IMR-90 (cell line): Measurements from ENCODE around the gene ZNF407. TPM values are rescaled to one million over a fixed set of nuclear protein-coding genes. Genes with fewer than 3 reads are reported as not detected.

Experiments
- ATAC-seq: fragments of 200-7000 bp; cut with Tn5 transposase; 2 replicates; pipeline ENCODE4 v1.9.1; 2020; ENCODE audit warnings: low read depth, mild to moderate bottlenecking, moderate library complexity
- BruUV-seq: library from RNA; stranded (reverse); fragments of 400-500 nt; replicated peaks from 2 replicates; lab custom pipeline; 2021; lab: Mats Ljungman, UMichigan
- CTCF ChIA-PET: fragments of 300-600 bp; formaldehyde crosslinking; extraction: SDS; loops from one replicate; lab custom pipeline; 2021; ENCODE audit warnings: antibody characterized with exemption; lab: Yijun Ruan, JAX
- POLR2A ChIA-PET: fragments of 300-600 bp; sonication (Branson Sonifier 250); formaldehyde crosslinking; loops from one replicate; lab custom pipeline; 2022; ENCODE audit warnings: antibody characterized with exemption; ENCODE audit not compliant: unreplicated experiment; lab: Charles Lee
- DNase-seq: peaks from one replicate; pipeline ENCODE4 v3.0.0; 2013
- H2AFZ ChIP-seq: replicated peaks from 2 replicates; pipeline ENCODE3; 2013; ENCODE audit warnings: low read length, mild to moderate bottlenecking; ENCODE audit not compliant: poor library complexity
- H2AK5ac ChIP-seq: 2 replicates; pipeline ENCODE4 v1.6.1; 2013; ENCODE audit warnings: low read depth, low read length, inconsistent platforms
- H2AK9ac ChIP-seq: replicated peaks from 2 replicates; pipeline ENCODE3; 2013; ENCODE audit warnings: mild to moderate bottlenecking, low read depth, low read length, moderate library complexity; ENCODE audit not compliant: poor library complexity
- H2BK120ac ChIP-seq: 2 replicates; pipeline ENCODE4 v1.6.1; 2013; ENCODE audit warnings: low read depth, low read length, inconsistent platforms
- H2BK15ac ChIP-seq: 3 replicates; pipeline ENCODE4 v1.6.1; 2013; ENCODE audit warnings: low read depth, low read length, inconsistent platforms
- H2BK20ac ChIP-seq: 2 replicates; pipeline ENCODE4 v1.6.1; 2013; ENCODE audit warnings: low read depth, mild to moderate bottlenecking, inconsistent platforms, low read length, moderate library complexity
- H2BK5ac ChIP-seq: 2 replicates; pipeline ENCODE4 v1.6.1; 2013; ENCODE audit warnings: mild to moderate bottlenecking, low read depth, low read length, inconsistent platforms; ENCODE audit not compliant: poor library complexity, severe bottlenecking
- H3K14ac ChIP-seq: replicated peaks from 2 replicates; pipeline ENCODE4 v1.6.1; 2013; ENCODE audit warnings: low read depth, low read length, inconsistent platforms
- H3K18ac ChIP-seq: 2 replicates; pipeline ENCODE4 v1.6.1; 2013; ENCODE audit warnings: low read depth, low read length, control low read depth
- H3K23ac ChIP-seq: 2 replicates; pipeline ENCODE4 v1.6.1; 2013; ENCODE audit warnings: low read depth, low read length, inconsistent platforms
- H3K27ac ChIP-seq: 2 replicates; pipeline ENCODE4 v1.5.1; 2013; ENCODE audit warnings: mild to moderate bottlenecking, control low read depth, low read length; ENCODE audit not compliant: insufficient read depth
- H3K27me3 ChIP-seq: 2 replicates; pipeline ENCODE4 v1.6.1; 2013; ENCODE audit warnings: low read length; ENCODE audit not compliant: control insufficient read depth, insufficient read depth
- H3K36me3 ChIP-seq: 2 replicates; pipeline ENCODE4 v1.6.1; 2013; ENCODE audit warnings: low read length, mixed read lengths; ENCODE audit not compliant: control insufficient read depth, insufficient read depth
- H3K4ac ChIP-seq: 2 replicates; pipeline ENCODE4 v1.6.1; 2013; ENCODE audit warnings: low read depth, low read length, inconsistent platforms
- H3K4me1 ChIP-seq: 2 replicates; pipeline ENCODE4 v1.6.1; 2013; ENCODE audit warnings: low read length, mixed read lengths; ENCODE audit not compliant: control insufficient read depth, insufficient read depth
- H3K4me2 ChIP-seq: 2 replicates; pipeline ENCODE4 v1.6.1; 2013; ENCODE audit warnings: low read depth, mild to moderate bottlenecking, control low read depth, low read length, moderate library complexity
- H3K4me3 ChIP-seq: 2 replicates; pipeline ENCODE4 v1.5.1; 2013; ENCODE audit warnings: low read depth, mild to moderate bottlenecking, control low read depth, low read length, moderate library complexity; ENCODE audit not compliant: insufficient read depth
- H3K56ac ChIP-seq: 2 replicates; pipeline ENCODE4 v1.6.1; 2013; ENCODE audit warnings: low read length, inconsistent platforms; ENCODE audit not compliant: insufficient read depth; ENCODE audit errors: extremely low read depth
- H3K79me1 ChIP-seq, 2 experiments: 2 replicates each; pipeline ENCODE4 v1.6.1; 2013; ENCODE audit warnings: low read length in 2 of 2, inconsistent platforms in 1 of 2, low read depth in 1 of 2
- H3K9ac ChIP-seq: 2 replicates; pipeline ENCODE4 v1.6.1; 2013; ENCODE audit warnings: low read depth, low read length, control low read depth
- H3K9me1 ChIP-seq: 2 replicates; pipeline ENCODE4 v1.6.1; 2013; ENCODE audit warnings: low read length, inconsistent platforms; ENCODE audit not compliant: insufficient read depth
- H3K9me3 ChIP-seq: 2 replicates; pipeline ENCODE4 v1.6.1; 2013; ENCODE audit warnings: low read length; ENCODE audit not compliant: control insufficient read depth, insufficient read depth
- H4K20me1 ChIP-seq: 2 replicates; pipeline ENCODE4 v1.6.1; 2013; ENCODE audit warnings: low read length, inconsistent platforms; ENCODE audit not compliant: insufficient read depth
- H4K5ac ChIP-seq: 2 replicates; pipeline ENCODE4 v1.6.1; 2013; ENCODE audit warnings: mild to moderate bottlenecking, low read depth, low read length, control low read depth
- H4K8ac ChIP-seq, 2 experiments: 2 replicates each; pipeline ENCODE4 v1.6.1; 2013; ENCODE audit warnings: low read depth in 2 of 2, low read length in 2 of 2, control low read depth in 1 of 2, inconsistent platforms in 1 of 2
- H4K91ac ChIP-seq: 2 replicates; pipeline ENCODE4 v1.6.1; 2013; ENCODE audit warnings: low read depth, low read length, inconsistent platforms; ENCODE audit not compliant: insufficient read depth
- BHLHE40 ChIP-seq: fragments of 150-350 bp; IDR thresholded peaks from 2 replicates; pipeline ENCODE4 v1.6.1; 2016; ENCODE audit warnings: mild to moderate bottlenecking, low read depth, low read length
- CEBPB ChIP-seq: IDR thresholded peaks from 2 replicates; pipeline ENCODE4 v1.6.1; 2012; ENCODE audit warnings: low read depth, low read length, improper control_type of control experiment
- CHD1 ChIP-seq: IDR thresholded peaks from 2 replicates; pipeline ENCODE4 v1.6.1; 2012; ENCODE audit warnings: low read depth, low read length, improper control_type of control experiment
- ELK1 ChIP-seq: fragments of 150-350 bp; IDR thresholded peaks from 2 replicates; pipeline ENCODE4 v1.6.1; 2016; ENCODE audit warnings: low read depth, mild to moderate bottlenecking, low read length, moderate library complexity, borderline replicate concordance
- FOS ChIP-seq: fragments of 150-350 bp; IDR thresholded peaks from 2 replicates; pipeline ENCODE4 v1.6.1; 2016; ENCODE audit warnings: low read depth, low read length
- MAFK ChIP-seq: IDR thresholded peaks from 2 replicates; pipeline ENCODE4 v1.6.1; 2012; ENCODE audit warnings: low read depth, low read length, improper control_type of control experiment
- MAZ ChIP-seq: IDR thresholded peaks from 2 replicates; pipeline ENCODE4 v1.6.1; 2012; ENCODE audit warnings: low read depth, mild to moderate bottlenecking, low read length, improper control_type of control experiment, moderate library complexity, borderline replicate concordance
- MXI1 ChIP-seq: IDR thresholded peaks from 2 replicates; pipeline ENCODE4 v1.6.1; 2012; ENCODE audit warnings: low read depth, mild to moderate bottlenecking, low read length, moderate library complexity, borderline replicate concordance
- NFE2L2 ChIP-seq: fragments of 150-350 bp; IDR thresholded peaks from 2 replicates; pipeline ENCODE4 v1.6.1; 2016; ENCODE audit warnings: low read depth, mild to moderate bottlenecking, low read length
- POLR2A ChIP-seq: IDR thresholded peaks from 2 replicates; pipeline ENCODE4 v1.6.1; 2012; ENCODE audit warnings: mild to moderate bottlenecking, low read depth, low read length
- RAD21 ChIP-seq: IDR thresholded peaks from 2 replicates; pipeline ENCODE4 v1.6.1; 2012; ENCODE audit warnings: low read length, improper control_type of control experiment
- RCOR1 ChIP-seq: IDR thresholded peaks from 2 replicates; pipeline ENCODE4 v1.6.1; 2012; ENCODE audit warnings: mild to moderate bottlenecking, low read length, improper control_type of control experiment; ENCODE audit not compliant: insufficient replicate concordance
- RFX5 ChIP-seq: IDR thresholded peaks from 2 replicates; pipeline ENCODE4 v1.8.0; 2012; ENCODE audit warnings: low read depth, mild to moderate bottlenecking, low read length, moderate library complexity
- SMC3 ChIP-seq: fragments of 150-350 bp; IDR thresholded peaks from 2 replicates; pipeline ENCODE4 v1.6.1; 2016; ENCODE audit warnings: low read depth, mild to moderate bottlenecking, antibody characterized with exemption, low read length, moderate library complexity
- WGBS, 2 experiments: methylation state at CpG; one replicate each; pipeline versions ENCODE4 v1.1.5 to v1.1.7; 2013; ENCODE audit warnings: missing lambda C conversion rate in 2 of 2; ENCODE audit not compliant: insufficient read length in 1 of 2; ENCODE audit errors: extremely low coverage in 2 of 2; 5-methylcytosine and 5-hydroxymethylcytosine counted together
- dilution Hi-C: fragments of 300-500 bp; cut with HindIII; formaldehyde crosslinking; loops from one replicate; pipeline ENCODE4 v1.14.3; 2018; ENCODE audit warnings: low sequenced_read_pairs; ENCODE audit not compliant: unreplicated experiment
- in situ Hi-C: fragments of 300-500 bp; cut with MboI; formaldehyde crosslinking; loops from 3 replicates; pipeline ENCODE4 v1.14.3; 2019; ENCODE audit warnings: low sequenced_read_pairs, inconsistent platforms, mixed read lengths
- intact Hi-C: fragments of 100-400 bp; cut with micrococcal nuclease; formaldehyde crosslinking; loops from 2 replicates; pipeline ENCODE4 v1.10.0; 2022
- polyA plus RNA-seq, 3 experiments: library from polyadenylated mRNA; depleted of rRNA; stranded (reverse); fragments of >200 nt; gene quantifications; 2 replicates each; pipeline ENCODE4 v1.2.3, GENCODE V29; 2012; ENCODE audit warnings: low replicate concordance in 1 of 3
- total RNA-seq: library from RNA; depleted of rRNA; stranded (reverse); fragments of >200 nt; gene quantifications from 2 replicates; pipeline ENCODE4 v1.2.3, GENCODE V29; 2012
- TF ChIP-seq, protein P1 (sequence below): fragments of 150-350 bp; IDR thresholded peaks from 2 replicates; pipeline ENCODE4 v1.6.1; 2017; ENCODE audit warnings: mild to moderate bottlenecking, antibody characterized with exemption, low read length, low read depth
- TF ChIP-seq, protein P2 (sequence below): conservative IDR thresholded peaks from 2 replicates; pipeline ENCODE4 v1.5.1; 2012; ENCODE audit warnings: mild to moderate bottlenecking, low read depth, low read length, improper control_type of control experiment

The ZNF407 gene
- total and polyA plus RNA-seq, 2 of the 4 experiments (the other 2 are of a cell fraction), result 3.1 to 20.1 TPM

- ChIA-PET POLR2A (no interaction called here), CTCF (no interaction called here)
- Histone ChIP-seq H3K4me3 (no peak overlapping the region), H3K14ac (no peak overlapping the region), H3K36me3 (no peaks in the 10 kb centered on the region), H4K8ac (no peak overlapping the region), H3K9ac (no peak overlapping the region), H2BK20ac (no peak overlapping the region), H2BK15ac (no peak overlapping the region), H3K79me1 (peaks cover 42 to 62% of the 10 kb centered on the region in 2 experiments), H2AFZ (no peak overlapping the region), H3K18ac (no peak overlapping the region), H3K4ac (no peak overlapping the region), H3K4me1 (peaks cover 3% of the 10 kb centered on the region; the same call in 1 of the 2 replicates), H4K20me1 (peaks cover 9% of the 10 kb centered on the region; the same call in 1 of the 2 replicates), H2BK5ac (no peak overlapping the region), H3K27me3 (no peaks in the 10 kb centered on the region), H4K5ac (no peak overlapping the region), H2AK5ac (no peak overlapping the region), H3K56ac (no peak overlapping the region), H4K91ac (no peak overlapping the region), H2BK120ac (no peak overlapping the region), H3K9me1 (peaks cover 11% of the 10 kb centered on the region), H3K9me3 (no peaks in the 10 kb centered on the region), H3K4me2 (no peak overlapping the region), H2AK9ac (no peak overlapping the region), H3K27ac (no peak overlapping the region), H3K23ac (no peak overlapping the region)
- intact Hi-C loops, result no loop called here
- no peak for ATAC-seq
- in situ Hi-C loops, result no loop called here
- dilution Hi-C loops, result no loop called here
- DNase-seq, result no peak
- WGBS, 2 experiments, result 100% methylated on average over 1 of the region's 8 CpGs; no CpG with 5 or more reads in 1 of the 2 experiments
- TF ChIP-seq SMC3, result no peak
- no peak for TF ChIP-seq CHD1
- no peak for TF ChIP-seq NFE2L2
- no peak for TF ChIP-seq POLR2A
- TF ChIP-seq, protein P1, sequence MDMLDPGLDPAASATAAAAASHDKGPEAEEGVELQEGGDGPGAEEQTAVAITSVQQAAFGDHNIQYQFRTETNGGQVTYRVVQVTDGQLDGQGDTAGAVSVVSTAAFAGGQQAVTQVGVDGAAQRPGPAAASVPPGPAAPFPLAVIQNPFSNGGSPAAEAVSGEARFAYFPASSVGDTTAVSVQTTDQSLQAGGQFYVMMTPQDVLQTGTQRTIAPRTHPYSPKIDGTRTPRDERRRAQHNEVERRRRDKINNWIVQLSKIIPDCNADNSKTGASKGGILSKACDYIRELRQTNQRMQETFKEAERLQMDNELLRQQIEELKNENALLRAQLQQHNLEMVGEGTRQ, result no peak
- TF ChIP-seq RCOR1, result no peak
- no peak for TF ChIP-seq RFX5
- TF ChIP-seq CEBPB, result no peak
- no peak for TF ChIP-seq RAD21
- no peak for TF ChIP-seq ELK1
- TF ChIP-seq, protein P2, sequence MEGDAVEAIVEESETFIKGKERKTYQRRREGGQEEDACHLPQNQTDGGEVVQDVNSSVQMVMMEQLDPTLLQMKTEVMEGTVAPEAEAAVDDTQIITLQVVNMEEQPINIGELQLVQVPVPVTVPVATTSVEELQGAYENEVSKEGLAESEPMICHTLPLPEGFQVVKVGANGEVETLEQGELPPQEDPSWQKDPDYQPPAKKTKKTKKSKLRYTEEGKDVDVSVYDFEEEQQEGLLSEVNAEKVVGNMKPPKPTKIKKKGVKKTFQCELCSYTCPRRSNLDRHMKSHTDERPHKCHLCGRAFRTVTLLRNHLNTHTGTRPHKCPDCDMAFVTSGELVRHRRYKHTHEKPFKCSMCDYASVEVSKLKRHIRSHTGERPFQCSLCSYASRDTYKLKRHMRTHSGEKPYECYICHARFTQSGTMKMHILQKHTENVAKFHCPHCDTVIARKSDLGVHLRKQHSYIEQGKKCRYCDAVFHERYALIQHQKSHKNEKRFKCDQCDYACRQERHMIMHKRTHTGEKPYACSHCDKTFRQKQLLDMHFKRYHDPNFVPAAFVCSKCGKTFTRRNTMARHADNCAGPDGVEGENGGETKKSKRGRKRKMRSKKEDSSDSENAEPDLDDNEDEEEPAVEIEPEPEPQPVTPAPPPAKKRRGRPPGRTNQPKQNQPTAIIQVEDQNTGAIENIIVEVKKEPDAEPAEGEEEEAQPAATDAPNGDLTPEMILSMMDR, result no peak
- TF ChIP-seq BHLHE40, result no peak
- no peak for TF ChIP-seq MXI1
- no peak for TF ChIP-seq FOS
- no peak for TF ChIP-seq MAFK
- TF ChIP-seq MAZ, result no peak
- no TSS peak for BruUV-seq
These were observed 26.8 kb downstream of the ZNF407 start for GRCh38 chr18:74624466-74624865.
